ENCODE results near the gene RFX5.

RFX5 gene

DNA sequence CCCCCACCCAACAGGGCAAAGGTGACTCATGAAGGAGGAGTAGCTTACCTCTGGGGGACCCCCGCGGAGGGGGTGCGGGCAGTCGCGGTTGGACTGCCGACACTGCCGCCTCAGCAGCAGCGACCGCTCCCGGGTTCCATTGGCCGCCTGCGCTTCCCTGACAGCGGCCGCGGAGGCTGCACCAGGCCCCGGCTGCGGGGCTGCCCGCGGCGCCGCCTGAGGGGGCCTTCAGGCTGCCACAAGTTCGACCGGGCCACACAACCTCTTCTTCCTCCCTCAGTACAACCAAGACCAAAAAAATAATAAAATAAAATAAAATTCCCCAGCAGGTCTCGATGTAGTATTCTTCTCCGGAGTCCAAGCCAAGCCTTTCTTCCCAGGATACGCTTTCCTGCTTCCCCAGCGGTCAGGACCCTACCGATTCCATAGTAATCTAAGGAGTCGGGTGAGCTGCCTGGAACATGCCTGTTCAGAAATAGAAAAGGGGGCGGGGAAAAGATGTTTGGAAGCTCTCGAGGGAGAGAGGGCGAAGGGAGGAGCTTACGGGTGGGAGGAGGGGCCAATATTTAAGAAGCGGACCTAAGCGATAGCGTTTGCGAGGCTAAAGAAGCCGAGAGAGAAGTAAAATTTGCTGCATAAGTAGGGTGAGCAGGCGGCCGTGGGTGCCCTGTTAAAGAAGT lies 19.7 kb downstream of the RFX5 start, which contains the start of gene PI4KB (continued):
- TF ChIP-seq, protein P1, sequence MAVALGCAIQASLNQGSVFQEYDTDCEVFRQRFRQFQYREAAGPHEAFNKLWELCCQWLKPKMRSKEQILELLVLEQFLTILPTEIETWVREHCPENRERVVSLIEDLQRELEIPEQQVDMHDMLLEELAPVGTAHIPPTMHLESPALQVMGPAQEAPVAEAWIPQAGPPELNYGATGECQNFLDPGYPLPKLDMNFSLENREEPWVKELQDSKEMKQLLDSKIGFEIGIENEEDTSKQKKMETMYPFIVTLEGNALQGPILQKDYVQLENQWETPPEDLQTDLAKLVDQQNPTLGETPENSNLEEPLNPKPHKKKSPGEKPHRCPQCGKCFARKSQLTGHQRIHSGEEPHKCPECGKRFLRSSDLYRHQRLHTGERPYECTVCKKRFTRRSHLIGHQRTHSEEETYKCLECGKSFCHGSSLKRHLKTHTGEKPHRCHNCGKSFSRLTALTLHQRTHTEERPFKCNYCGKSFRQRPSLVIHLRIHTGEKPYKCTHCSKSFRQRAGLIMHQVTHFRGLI (tag by site-specific recombination; IDR thresholded peaks at IDR 0.05), result peak; percentile 49; the same call in 1 of the 2 replicates

DNA sequence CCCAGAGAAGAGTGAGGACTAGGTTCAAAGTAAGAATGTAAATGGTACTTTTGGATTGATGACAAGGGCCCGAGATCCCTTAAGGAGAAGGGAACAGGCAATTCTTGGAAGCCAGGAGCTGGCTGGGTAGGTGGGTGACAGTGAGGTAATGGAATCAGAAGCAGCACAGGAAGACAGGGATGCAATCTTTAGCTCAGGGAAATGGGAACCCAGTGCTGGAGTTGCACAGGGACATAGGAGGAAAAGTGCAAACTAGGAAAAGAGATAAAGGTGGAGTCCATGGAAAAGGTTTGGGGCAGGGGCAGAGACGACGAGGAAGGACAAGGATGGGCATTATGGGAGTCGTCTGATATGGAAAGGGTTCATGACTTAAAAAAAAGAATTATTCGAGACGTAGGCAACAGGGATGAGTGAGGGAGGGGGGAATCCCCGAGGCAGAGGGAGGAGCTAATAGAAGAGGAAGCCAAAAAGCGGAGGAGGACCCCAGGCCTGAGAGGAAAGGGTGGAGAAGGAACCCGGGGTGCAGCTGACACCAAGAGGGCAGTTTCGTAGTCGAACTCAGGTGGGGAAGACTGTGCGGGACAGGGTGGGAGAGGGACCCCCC lies 20.3 kb downstream of the RFX5 start:
- TF ChIP-seq ZNF292 (tag by site-specific recombination; IDR thresholded peaks at IDR 0.05; ENCODE audit: borderline replicate concordance, low read depth), result no peak
- peak; percentile 78 for TF ChIP-seq ZBTB48 (tag by site-specific recombination; IDR thresholded peaks at IDR 0.05)
- TF ChIP-seq IKZF3 (tag by site-specific recombination; IDR thresholded peaks at IDR 0.05), result peak; percentile 59; the same call in 1 of the 2 replicates
- TF ChIP-seq KLF1 (tag by site-specific recombination; IDR thresholded peaks at IDR 0.05), result no peak
- TF ChIP-seq, protein P2, sequence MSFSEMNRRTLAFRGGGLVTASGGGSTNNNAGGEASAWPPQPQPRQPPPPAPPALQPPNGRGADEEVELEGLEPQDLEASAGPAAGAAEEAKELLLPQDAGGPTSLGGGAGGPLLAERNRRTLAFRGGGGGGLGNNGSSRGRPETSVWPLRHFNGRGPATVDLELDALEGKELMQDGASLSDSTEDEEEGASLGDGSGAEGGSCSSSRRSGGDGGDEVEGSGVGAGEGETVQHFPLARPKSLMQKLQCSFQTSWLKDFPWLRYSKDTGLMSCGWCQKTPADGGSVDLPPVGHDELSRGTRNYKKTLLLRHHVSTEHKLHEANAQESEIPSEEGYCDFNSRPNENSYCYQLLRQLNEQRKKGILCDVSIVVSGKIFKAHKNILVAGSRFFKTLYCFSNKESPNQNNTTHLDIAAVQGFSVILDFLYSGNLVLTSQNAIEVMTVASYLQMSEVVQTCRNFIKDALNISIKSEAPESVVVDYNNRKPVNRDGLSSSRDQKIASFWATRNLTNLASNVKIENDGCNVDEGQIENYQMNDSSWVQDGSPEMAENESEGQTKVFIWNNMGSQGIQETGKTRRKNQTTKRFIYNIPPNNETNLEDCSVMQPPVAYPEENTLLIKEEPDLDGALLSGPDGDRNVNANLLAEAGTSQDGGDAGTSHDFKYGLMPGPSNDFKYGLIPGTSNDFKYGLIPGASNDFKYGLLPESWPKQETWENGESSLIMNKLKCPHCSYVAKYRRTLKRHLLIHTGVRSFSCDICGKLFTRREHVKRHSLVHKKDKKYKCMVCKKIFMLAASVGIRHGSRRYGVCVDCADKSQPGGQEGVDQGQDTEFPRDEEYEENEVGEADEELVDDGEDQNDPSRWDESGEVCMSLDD (tag by site-specific recombination; IDR thresholded peaks at IDR 0.05), result peak; percentile 54; the same call in 1 of the 2 replicates
- 0 out of 2 replicates have a peak, but pooled peaks have one; percentile 11 for TF ChIP-seq SCRT1 (tag by site-specific recombination; IDR thresholded peaks at IDR 0.05; ENCODE audit: borderline replicate concordance)
- peak; percentile 9; the same call in 1 of the 2 replicates for TF ChIP-seq ZNF394 (tag by site-specific recombination; IDR thresholded peaks at IDR 0.05; ENCODE audit: borderline replicate concordance)
- TF ChIP-seq ZNF654 (tag by site-specific recombination; IDR thresholded peaks at IDR 0.05; ENCODE audit: low read depth), result no peak
- TF ChIP-seq ZFHX2 (tag by site-specific recombination; conservative IDR thresholded peaks at IDR 0.05), result peak; percentile 34
- peak; percentile 27; the same call in 1 of the 2 replicates for TF ChIP-seq PRDM1 (tag by site-specific recombination; IDR thresholded peaks at IDR 0.05)
- TF ChIP-seq, protein P3, sequence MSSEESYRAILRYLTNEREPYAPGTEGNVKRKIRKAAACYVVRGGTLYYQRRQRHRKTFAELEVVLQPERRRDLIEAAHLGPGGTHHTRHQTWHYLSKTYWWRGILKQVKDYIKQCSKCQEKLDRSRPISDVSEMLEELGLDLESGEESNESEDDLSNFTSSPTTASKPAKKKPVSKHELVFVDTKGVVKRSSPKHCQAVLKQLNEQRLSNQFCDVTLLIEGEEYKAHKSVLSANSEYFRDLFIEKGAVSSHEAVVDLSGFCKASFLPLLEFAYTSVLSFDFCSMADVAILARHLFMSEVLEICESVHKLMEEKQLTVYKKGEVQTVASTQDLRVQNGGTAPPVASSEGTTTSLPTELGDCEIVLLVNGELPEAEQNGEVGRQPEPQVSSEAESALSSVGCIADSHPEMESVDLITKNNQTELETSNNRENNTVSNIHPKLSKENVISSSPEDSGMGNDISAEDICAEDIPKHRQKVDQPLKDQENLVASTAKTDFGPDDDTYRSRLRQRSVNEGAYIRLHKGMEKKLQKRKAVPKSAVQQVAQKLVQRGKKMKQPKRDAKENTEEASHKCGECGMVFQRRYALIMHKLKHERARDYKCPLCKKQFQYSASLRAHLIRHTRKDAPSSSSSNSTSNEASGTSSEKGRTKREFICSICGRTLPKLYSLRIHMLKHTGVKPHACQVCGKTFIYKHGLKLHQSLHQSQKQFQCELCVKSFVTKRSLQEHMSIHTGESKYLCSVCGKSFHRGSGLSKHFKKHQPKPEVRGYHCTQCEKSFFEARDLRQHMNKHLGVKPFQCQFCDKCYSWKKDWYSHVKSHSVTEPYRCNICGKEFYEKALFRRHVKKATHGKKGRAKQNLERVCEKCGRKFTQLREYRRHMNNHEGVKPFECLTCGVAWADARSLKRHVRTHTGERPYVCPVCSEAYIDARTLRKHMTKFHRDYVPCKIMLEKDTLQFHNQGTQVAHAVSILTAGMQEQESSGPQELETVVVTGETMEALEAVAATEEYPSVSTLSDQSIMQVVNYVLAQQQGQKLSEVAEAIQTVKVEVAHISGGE (tag by site-specific recombination; conservative IDR thresholded peaks at IDR 0.05; ENCODE audit: low read depth), result 0 out of 2 replicates have a peak, but pooled peaks have one; percentile 14
- TF ChIP-seq SP3 (tag by site-specific recombination; IDR thresholded peaks at IDR 0.05), result 0 out of 2 replicates have a peak, but pooled peaks have one; percentile 7
- peak; percentile 14; the same call in 1 of the 2 replicates for TF ChIP-seq ZNF600 (tag by site-specific recombination; IDR thresholded peaks at IDR 0.05)
- no peak for TF ChIP-seq ZNF221 (tag by site-specific recombination; IDR thresholded peaks at IDR 0.05; ENCODE audit: borderline replicate concordance)
- peak; percentile 94 for TF ChIP-seq ZBTB20 (tag by site-specific recombination; IDR thresholded peaks at IDR 0.05)
- Histone ChIP-seq H3K4me1 (ENCODE audit: control insufficient read depth, insufficient read depth, low read length) (peaks cover 3% of the 10 kb centered on the region; the same call in 1 of the 2 replicates), H3K9me3 (ENCODE audit: control insufficient read depth, insufficient read depth, low read depth, low read length) (no peaks in the 10 kb centered on the region), H3K36me3 (ENCODE audit: control insufficient read depth in 2 of 2, insufficient read depth in 1 of 2, low read length in 2 of 2) (peaks cover 4 to 40% of the 10 kb centered on the region in 2 experiments), H3K27ac (ENCODE audit: extremely low read depth, low read depth, low read length) (peak overlapping the region; percentile 85), H3K4me3 (ENCODE audit: low read depth, low read length) (peak overlapping the region; percentile 83)
- ChIA-PET CTCF (interaction anchor here (0.5 to 7.4 kb wide), 13 partner anchors 9 to 549 kb away, joined by 3 to 63 read pairs (median 3); partner anchors contain the start of gene ZNF687), POLR2A (interaction anchor here (0.6 to 7.8 kb wide), 14 partner anchors 10 to 1058 kb away, joined by 3 to 56 read pairs (median 8); partner anchors contain the start of genes PSMB4, SELENBP1 and ZNF687)
